Epithelial cell of proximal tubule (primary cell): ENCODE results near the gene PCNT. TPM values are rescaled to one million over a fixed set of nuclear protein-coding genes. Genes with fewer than 3 reads are reported as not detected.

Source experiments
- DNase-seq: peaks from one replicate; pipeline ENCODE4 v3.0.0-alpha.2; 2011; ENCODE audit warnings: low read depth
- H3K4me3 ChIP-seq: 2 replicates; pipeline ENCODE4 v1.5.1; 2011; ENCODE audit warnings: low read depth, mild to moderate bottlenecking, low read length
- CTCF ChIP-seq: conservative IDR thresholded peaks from 2 replicates; pipeline ENCODE4 v1.5.1; 2012; ENCODE audit warnings: low read depth, mild to moderate bottlenecking, low read length
- total RNA-seq: library from RNA; depleted of rRNA; stranded (reverse); fragments of >200 nt; gene quantifications from 2 replicates; pipeline ENCODE4 v1.2.3, GENCODE V29; 2015

The PCNT gene
- total RNA-seq, 1 donor from 2014 or later = 18.7 TPM

- no peak overlapping the region for H3K4me3 ChIP-seq
- DNase-seq = no peak
- TF ChIP-seq CTCF = no peak
Observed at GRCh38 chr21:46436621-46437020, 112.7 kb downstream of the PCNT start.

GRCh38 chr21:46437096-46437498 is 113.1 kb downstream of the PCNT start:
- no peak for TF ChIP-seq CTCF
- no peak overlapping the region for H3K4me3 ChIP-seq
- DNase-seq = no peak

- DNase-seq = no peak
- TF ChIP-seq CTCF = no peak
- no peak overlapping the region for H3K4me3 ChIP-seq
Observed at GRCh38 chr21:46437511-46437910, 113.6 kb downstream of the PCNT start.

- TF ChIP-seq CTCF = no peak
- H3K4me3 ChIP-seq = no peak overlapping the region
- no peak for DNase-seq
Observed at GRCh38 chr21:46438241-46438640, 114.3 kb downstream of the PCNT start.

- no peak overlapping the region for H3K4me3 ChIP-seq
- no peak for DNase-seq
- TF ChIP-seq CTCF = no peak
Observed at GRCh38 chr21:46439906-46440305, 116.0 kb downstream of the PCNT start.

- no peak overlapping the region for H3K4me3 ChIP-seq
- TF ChIP-seq CTCF = no peak
- DNase-seq = no peak
Observed at GRCh38 chr21:46441331-46441730, 117.4 kb downstream of the PCNT start.

- no peak overlapping the region for H3K4me3 ChIP-seq
- DNase-seq = no peak
- TF ChIP-seq CTCF = no peak
Observed at GRCh38 chr21:46441961-46442498, 118.1 kb downstream of the PCNT start.
